Panc1 (cell line): ENCODE measurements around the gene TEAD4.

Experiments used
- CTCF ChIP-seq: fragments of 450-650 bp; IDR thresholded peaks from 2 replicates; pipeline ENCODE4 v1.5.1; 2017; ENCODE audit warnings: mild to moderate bottlenecking
- REST ChIP-seq, 2 experiments: IDR thresholded peaks; 2 replicates each; pipeline ENCODE4 v1.6.1; 2011 to 2012; ENCODE audit warnings: low read depth in 2 of 2, control low read depth in 1 of 2, low read length in 1 of 2, mild to moderate bottlenecking in 1 of 2, moderate library complexity in 1 of 2; ENCODE audit not compliant: insufficient read depth in 1 of 2
- SIN3A ChIP-seq: IDR thresholded peaks from 2 replicates; pipeline ENCODE4 v1.6.1; 2012; ENCODE audit warnings: low read depth, mild to moderate bottlenecking, low read length, moderate library complexity, borderline replicate concordance; ENCODE audit not compliant: insufficient read depth

- no peak for TF ChIP-seq SIN3A
- TF ChIP-seq CTCF, result no peak
- TF ChIP-seq REST (IDR thresholded peaks at IDR 0.05; ENCODE audit: insufficient read depth in 1 of 2, low read depth in 2 of 2, low read length in 1 of 2), result no peak
Observed at GRCh38 chr12:3046441-3047200, 87.4 kb downstream of the TEAD4 start.
